Activated CD8-positive, alpha-beta memory T cell treated with anti-CD3 and anti-CD28 coated beads, Interleukin-2, amount 50 U/mL, for 1 hour (primary cell): ENCODE data around the gene ADGRB3.
"Not testable (repeated sequence)": the region's sequence is repeated elsewhere in the genome, so short reads cannot be mapped to it uniquely, and the experiment has no call there.

ENCODE experiments used
- DNase-seq: peaks from one replicate; pipeline ENCODE4 v3.0.0-alpha.2; 2020; ENCODE audit errors: extremely low read depth

ADGRB3 gene

GRCh38 chr6:68790128-68790527, 155.0 kb downstream of the ADGRB3 start:
- not testable (repeated sequence) for DNase-seq

- DNase-seq = not testable (repeated sequence)
Measured at GRCh38 chr6:68814976-68815375, 179.9 kb downstream of the ADGRB3 start.

- no peak for DNase-seq
Measured at GRCh38 chr6:68826501-68826900, 191.4 kb downstream of the ADGRB3 start.

- no peak for DNase-seq
Measured at GRCh38 chr6:68834551-68834950, 199.5 kb downstream of the ADGRB3 start.

- DNase-seq = no peak
Measured at GRCh38 chr6:68838571-68838970, 203.5 kb downstream of the ADGRB3 start.

- DNase-seq = no peak
Measured at GRCh38 chr6:68852791-68853190, 217.7 kb downstream of the ADGRB3 start.

GRCh38 chr6:68859233-68859632, 224.2 kb downstream of the ADGRB3 start:
- no peak for DNase-seq

GRCh38 chr6:68868646-68869045, 233.6 kb downstream of the ADGRB3 start:
- DNase-seq = no peak

- no peak for DNase-seq
Measured at GRCh38 chr6:68873236-68873635, 238.2 kb downstream of the ADGRB3 start.

GRCh38 chr6:68874747-68875146, 239.7 kb downstream of the ADGRB3 start:
- DNase-seq = no peak

- DNase-seq = no peak
Measured at GRCh38 chr6:68875403-68875802, 240.3 kb downstream of the ADGRB3 start.

- DNase-seq = no peak
Measured at GRCh38 chr6:68876792-68877493, 241.9 kb downstream of the ADGRB3 start.

GRCh38 chr6:68880050-68880813, 245.2 kb downstream of the ADGRB3 start:
- no peak for DNase-seq

GRCh38 chr6:68883325-68883724, 248.2 kb downstream of the ADGRB3 start:
- not testable (repeated sequence) for DNase-seq

- no peak for DNase-seq
Measured at GRCh38 chr6:68891419-68891818, 256.3 kb downstream of the ADGRB3 start.

- no peak for DNase-seq
Measured at GRCh38 chr6:68892452-68892851, 257.4 kb downstream of the ADGRB3 start.

GRCh38 chr6:68895929-68896328, 260.8 kb downstream of the ADGRB3 start:
- no peak for DNase-seq

- no peak for DNase-seq
Measured at GRCh38 chr6:68901044-68901443, 266.0 kb downstream of the ADGRB3 start.

- no peak for DNase-seq
Measured at GRCh38 chr6:68911334-68911733, 276.3 kb downstream of the ADGRB3 start.

GRCh38 chr6:68911811-68912210, 276.7 kb downstream of the ADGRB3 start:
- no peak for DNase-seq

- not testable (repeated sequence) for DNase-seq
Measured at GRCh38 chr6:68912805-68913204, 277.7 kb downstream of the ADGRB3 start.

GRCh38 chr6:68915586-68915985, 280.5 kb downstream of the ADGRB3 start:
- no peak for DNase-seq

GRCh38 chr6:68919537-68919936, 284.5 kb downstream of the ADGRB3 start:
- no peak for DNase-seq
